OCI-M2 (cell line): Measurements from ENCODE around the gene DLX2.

Source experiments
- DNase-seq: peaks from one replicate; lab custom pipeline; 2025; ENCODE audit not compliant: unreplicated experiment; lab: John Stamatoyannopoulos, UW

The DLX2 gene

DNA sequence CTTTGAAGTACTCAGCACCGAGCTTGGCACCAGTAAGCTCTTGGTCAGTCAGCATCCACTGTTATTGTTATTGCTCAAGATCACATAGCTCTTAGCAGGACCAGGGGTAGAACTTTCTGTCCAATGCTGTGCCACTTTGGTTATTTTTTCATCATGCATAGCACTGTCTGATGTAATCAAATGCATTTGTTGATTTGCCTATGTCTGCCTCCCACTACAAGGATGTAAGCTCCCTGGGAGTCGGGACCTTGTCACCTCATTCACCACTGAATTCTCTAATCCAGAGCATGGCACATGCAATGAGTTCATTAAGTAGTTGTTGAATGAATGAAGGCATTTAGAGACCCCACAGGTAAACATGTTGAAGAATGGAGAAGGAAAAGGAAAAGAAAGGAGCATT is 46.4 kb downstream of the DLX2 start:
- no peak for DNase-seq

DNA sequence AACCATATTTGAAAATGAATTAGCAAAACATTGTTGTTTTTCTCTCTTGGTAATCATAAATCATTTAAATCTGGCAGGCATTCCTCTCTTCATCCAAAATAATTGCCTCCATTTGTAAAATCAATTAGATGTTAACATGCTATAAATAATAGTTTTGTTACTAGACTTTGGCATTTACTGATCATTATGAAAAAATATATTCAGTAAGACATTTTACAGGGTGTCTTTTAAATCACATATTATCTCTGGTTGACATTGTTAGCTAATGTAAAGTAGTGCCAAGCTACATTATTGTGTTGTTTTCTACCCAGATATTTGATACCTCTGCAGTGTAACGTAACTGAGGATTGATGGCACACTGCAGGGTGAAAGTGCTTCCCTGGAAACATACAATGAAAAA is 49.2 kb downstream of the DLX2 start:
- DNase-seq: no peak

DNA sequence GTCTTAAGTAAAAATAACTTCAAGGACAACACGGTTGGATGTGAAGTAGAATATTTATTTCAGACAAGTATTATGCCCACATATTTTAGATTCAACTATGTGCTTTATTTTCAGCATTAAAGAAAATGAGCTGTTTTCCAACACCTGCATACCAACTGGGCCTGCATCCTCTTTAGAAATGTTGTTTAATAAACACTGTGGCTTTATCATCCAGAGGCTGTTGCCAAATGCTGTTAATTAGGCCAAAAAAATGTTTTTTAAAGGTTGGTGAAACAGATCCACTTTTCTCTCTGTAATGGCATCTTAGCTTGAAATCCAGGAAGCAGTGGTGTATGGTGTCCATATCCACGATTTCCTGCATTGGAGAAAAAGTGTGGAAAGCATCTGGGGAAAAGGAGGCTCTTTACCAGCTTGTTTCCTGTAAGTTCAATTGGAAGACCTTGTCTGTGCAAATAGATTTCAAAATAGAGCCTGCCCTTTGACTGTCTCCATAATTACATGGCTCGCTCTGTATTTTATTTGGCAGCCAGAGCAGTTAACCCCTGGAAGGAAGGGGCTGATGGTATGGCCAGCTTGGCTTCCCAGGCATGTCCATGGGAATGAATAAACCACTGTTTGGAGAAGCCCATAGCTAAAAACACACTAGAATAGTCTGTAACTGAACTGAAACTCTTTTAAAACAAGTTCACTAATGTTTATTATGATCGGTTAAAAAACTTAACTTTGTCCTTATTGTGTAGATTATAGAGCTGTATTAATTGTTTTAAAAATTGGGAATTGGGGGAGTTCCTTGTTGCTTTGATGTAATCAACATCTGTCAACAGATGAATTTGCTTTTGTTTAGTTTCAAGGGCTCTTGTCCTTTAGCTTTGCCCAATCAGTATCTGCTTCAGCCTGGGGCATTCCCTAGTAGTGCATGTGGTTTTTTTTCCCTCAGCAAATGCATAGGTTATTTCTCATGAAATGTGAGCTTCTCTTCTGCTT is 50.4 kb downstream of the DLX2 start:
- DNase-seq: no peak

DNA sequence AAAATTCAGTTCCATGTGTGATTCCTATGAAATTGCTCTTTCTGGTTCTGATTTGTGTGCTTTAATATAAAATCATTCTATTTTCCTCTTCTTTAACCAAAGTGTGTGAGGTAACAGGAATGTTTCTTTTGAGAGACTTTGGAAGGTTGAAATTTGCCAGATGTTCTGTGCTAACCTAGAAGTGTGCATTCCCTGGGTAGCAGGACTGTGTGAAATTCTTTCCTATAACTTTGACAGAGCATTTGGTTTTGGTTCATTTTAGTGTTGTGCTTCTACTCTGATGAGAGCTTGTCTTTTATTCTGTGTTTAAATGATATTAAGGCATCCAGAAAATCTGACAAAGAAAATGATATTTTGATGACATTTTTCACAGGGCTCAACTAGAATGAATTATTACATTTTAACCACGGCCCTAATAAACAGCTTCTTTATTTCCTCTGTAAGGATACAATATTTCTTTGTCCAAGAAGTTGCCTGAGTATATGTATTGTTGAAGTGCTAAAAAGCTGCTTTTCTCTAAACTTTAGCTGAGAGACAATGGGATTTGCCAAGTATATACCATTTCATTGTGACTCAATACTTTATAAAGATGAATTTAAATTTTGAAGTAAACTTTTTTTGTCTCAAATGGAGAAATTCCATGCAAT is 52.1 kb downstream of the DLX2 start:
- no peak for DNase-seq

DNA sequence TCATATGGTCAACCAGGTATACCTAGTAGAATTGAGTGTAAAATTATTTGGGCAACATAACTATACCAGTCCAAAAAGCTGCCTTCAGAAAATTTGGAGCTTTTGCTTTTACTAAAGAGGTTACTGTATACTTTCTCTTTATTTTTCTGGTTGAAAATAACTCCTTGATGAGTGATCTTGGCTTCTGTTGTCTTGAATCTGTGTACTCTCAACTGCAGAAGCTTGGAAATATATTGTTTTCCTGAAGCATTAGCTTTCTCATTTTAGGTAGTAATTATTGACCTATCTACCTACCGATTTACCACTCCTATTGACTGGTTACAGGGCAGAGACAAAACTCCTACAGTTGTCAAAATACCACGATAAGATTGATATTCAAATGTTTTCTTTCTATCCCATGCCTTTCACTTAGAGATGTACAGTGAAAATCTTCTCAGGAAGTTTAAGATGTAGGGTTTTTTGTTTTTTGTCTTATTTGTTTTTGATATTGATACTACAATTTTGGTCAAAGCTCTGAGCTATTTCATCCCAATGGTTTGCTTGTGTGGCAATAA is 53.1 kb downstream of the DLX2 start:
- no peak for DNase-seq
